PFSK-1 (cell line): ENCODE data around the gene PSMG1.

ENCODE experiments used
- FOXP2 ChIP-seq: optimal IDR thresholded peaks from 2 replicates; pipeline ENCODE3; 2011; ENCODE audit warnings: borderline replicate concordance, control low read depth, inconsistent platforms; ENCODE audit not compliant: insufficient read depth; ENCODE audit errors: extremely low read length, extremely low read depth
- POLR2AphosphoS5 ChIP-seq: IDR thresholded peaks from 2 replicates; pipeline ENCODE4 v1.6.1; 2012; ENCODE audit warnings: low read depth, mild to moderate bottlenecking, control low read depth, low read length, moderate library complexity
- SIN3A ChIP-seq: IDR thresholded peaks from 2 replicates; pipeline ENCODE4 v1.6.1; 2012; ENCODE audit warnings: mild to moderate bottlenecking, low read length, moderate library complexity, borderline replicate concordance; ENCODE audit not compliant: insufficient read depth
- TAF1 ChIP-seq: IDR thresholded peaks from 2 replicates; pipeline ENCODE4 v1.6.1; 2012; ENCODE audit warnings: low read length, control low read depth, borderline replicate concordance; ENCODE audit not compliant: insufficient read depth
- TF ChIP-seq, protein P1 (sequence below), 2 experiments: IDR thresholded peaks; 2 replicates each; pipeline versions ENCODE4 v1.6.1 to v1.8.0; 2011 to 2012; ENCODE audit warnings: low read depth in 2 of 2, low read length in 2 of 2, control low read depth in 1 of 2, inconsistent platforms in 1 of 2, mild to moderate bottlenecking in 1 of 2, moderate library complexity in 1 of 2; ENCODE audit not compliant: insufficient read depth in 1 of 2

The PSMG1 gene

DNA sequence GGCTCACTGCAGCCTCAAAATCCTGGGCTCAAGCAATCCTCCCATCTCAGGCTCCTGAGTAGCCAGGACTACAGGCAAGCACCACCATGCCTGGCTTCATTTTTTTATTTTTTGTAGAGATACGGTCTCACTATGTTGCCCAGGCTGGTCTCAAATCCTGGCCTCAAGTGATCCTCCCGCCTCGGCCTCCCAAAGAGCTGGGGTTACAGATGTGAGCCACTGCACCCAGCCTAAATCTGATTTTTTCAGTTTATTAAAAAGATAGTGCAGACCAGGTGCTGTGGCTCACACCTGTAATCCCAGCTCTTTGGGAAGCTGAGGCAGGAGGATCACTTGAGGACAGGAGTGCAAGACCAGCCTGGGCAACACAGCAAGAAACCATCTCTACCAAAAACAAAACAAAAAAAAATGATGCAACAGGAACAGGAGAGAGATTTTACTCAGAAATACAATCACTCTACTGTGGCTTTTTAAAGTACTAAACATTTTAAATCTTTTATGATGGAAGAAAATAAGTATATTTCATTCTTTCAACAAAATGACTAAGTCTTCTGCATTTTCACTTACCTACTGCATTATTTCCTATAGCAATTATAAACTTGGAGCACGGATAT lies 1.9 kb downstream of the PSMG1 start:
- TF ChIP-seq SIN3A (no peak), POLR2AphosphoS5 (no peak), FOXP2 (no peak)
- TF ChIP-seq, protein P1, sequence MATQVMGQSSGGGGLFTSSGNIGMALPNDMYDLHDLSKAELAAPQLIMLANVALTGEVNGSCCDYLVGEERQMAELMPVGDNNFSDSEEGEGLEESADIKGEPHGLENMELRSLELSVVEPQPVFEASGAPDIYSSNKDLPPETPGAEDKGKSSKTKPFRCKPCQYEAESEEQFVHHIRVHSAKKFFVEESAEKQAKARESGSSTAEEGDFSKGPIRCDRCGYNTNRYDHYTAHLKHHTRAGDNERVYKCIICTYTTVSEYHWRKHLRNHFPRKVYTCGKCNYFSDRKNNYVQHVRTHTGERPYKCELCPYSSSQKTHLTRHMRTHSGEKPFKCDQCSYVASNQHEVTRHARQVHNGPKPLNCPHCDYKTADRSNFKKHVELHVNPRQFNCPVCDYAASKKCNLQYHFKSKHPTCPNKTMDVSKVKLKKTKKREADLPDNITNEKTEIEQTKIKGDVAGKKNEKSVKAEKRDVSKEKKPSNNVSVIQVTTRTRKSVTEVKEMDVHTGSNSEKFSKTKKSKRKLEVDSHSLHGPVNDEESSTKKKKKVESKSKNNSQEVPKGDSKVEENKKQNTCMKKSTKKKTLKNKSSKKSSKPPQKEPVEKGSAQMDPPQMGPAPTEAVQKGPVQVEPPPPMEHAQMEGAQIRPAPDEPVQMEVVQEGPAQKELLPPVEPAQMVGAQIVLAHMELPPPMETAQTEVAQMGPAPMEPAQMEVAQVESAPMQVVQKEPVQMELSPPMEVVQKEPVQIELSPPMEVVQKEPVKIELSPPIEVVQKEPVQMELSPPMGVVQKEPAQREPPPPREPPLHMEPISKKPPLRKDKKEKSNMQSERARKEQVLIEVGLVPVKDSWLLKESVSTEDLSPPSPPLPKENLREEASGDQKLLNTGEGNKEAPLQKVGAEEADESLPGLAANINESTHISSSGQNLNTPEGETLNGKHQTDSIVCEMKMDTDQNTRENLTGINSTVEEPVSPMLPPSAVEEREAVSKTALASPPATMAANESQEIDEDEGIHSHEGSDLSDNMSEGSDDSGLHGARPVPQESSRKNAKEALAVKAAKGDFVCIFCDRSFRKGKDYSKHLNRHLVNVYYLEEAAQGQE (IDR thresholded peaks at IDR 0.05; ENCODE audit: insufficient read depth in 1 of 2, low read depth in 2 of 2, low read length in 2 of 2): no peak

DNA sequence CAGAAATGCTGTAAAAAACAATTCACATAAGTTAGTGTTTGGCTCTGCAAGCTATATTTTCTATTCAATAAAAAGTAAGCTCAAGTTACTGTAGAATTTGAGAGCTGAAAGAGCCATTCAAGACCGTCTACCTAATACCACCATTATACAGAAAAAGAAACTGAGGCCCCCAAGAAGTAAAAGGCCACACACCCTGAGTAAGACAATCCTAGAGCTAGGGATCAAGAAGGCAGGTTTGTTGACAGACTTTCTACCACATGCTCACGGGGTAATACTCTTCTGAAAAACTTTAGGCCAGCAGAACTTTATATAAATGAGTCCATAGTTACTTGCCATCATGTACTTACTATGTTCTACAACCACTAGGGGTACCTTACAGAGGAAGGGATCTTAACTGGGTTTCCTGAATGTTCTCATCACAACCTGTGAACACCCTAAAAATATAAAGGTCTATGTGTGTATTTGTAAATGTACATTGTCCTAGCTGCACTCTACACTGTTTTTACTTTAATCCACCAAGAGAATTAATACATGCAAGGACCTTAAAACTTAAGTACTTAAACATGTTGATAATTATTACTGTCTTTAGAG lies 2.7 kb downstream of the PSMG1 start:
- no peak for TF ChIP-seq FOXP2
- no peak for TF ChIP-seq POLR2AphosphoS5
- TF ChIP-seq SIN3A: no peak
- TF ChIP-seq TAF1: no peak
- TF ChIP-seq, protein P1 (IDR thresholded peaks at IDR 0.05; ENCODE audit: insufficient read depth in 1 of 2, low read depth in 2 of 2, low read length in 2 of 2): no peak

DNA sequence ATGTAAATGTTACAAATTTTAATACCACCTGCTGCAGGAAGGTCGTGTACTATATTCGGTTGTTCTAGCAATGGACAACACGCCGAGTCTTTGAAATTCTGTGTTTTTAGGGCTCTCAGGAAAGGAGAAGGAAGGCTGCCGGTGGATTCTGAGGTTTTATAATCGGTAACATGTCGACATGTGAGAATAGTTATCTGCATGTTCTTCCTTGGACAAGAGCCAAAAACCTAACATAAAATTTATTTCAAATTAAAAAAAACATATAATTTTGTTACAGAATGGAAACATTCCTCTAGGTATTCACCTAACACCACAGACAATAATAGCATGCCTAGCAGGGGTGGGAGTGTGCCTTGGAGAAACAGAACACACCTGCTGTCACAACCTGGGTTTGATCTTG lies 4.8 kb downstream of the PSMG1 start:
- no peak for TF ChIP-seq POLR2AphosphoS5
- TF ChIP-seq TAF1: no peak
- no peak for TF ChIP-seq FOXP2
- TF ChIP-seq, protein P1 (IDR thresholded peaks at IDR 0.05; ENCODE audit: insufficient read depth in 1 of 2, low read depth in 2 of 2, low read length in 2 of 2): no peak
- no peak for TF ChIP-seq SIN3A

DNA sequence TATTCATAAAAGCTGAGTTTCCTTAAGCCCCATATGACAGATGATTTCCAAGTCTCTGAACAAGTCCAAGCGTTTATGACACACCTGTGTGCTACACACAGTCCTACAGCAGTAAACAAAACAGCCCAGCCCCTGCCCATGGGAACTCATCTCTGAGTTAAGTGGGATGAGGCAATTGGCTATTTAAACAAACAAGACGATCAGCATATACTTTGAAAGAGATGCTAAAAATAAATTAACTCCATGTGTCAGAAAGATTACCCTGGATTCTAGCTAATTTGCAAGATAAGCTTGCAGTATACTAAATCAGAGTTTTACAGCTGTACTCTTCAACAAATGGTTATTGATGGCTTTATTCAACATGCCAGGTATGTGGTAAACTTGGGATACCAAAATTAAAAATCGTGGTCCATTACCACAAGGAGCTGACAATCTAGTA lies 7.0 kb downstream of the PSMG1 start:
- no peak for TF ChIP-seq SIN3A
- TF ChIP-seq, protein P1 (IDR thresholded peaks at IDR 0.05; ENCODE audit: insufficient read depth in 1 of 2, low read depth in 2 of 2, low read length in 2 of 2): no peak
- TF ChIP-seq TAF1: no peak
- TF ChIP-seq FOXP2: no peak
- TF ChIP-seq POLR2AphosphoS5: no peak

DNA sequence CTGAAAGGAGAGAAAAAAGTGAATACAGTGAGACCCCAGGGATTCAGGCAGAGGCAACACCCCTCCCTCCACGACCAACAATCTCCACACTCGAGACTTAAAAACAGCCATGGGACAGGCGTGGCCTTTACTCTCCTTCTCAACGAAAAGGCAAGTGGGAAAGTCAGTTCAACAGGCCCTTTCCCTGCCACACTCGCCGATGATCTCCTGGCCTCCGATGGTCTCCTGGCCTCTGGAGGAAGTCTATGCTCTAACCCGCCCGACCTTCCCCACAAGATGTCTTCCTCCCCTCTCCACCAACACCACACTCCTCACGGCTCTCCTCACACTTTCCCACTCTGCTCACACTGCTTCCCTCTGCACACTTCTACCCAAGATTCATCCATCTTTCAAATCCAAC lies 7.6 kb downstream of the PSMG1 start:
- TF ChIP-seq TAF1 (no peak), POLR2AphosphoS5 (no peak), SIN3A (no peak), FOXP2 (no peak)
- TF ChIP-seq, protein P1 (IDR thresholded peaks at IDR 0.05; ENCODE audit: insufficient read depth in 1 of 2, low read depth in 2 of 2, low read length in 2 of 2): no peak
